AG09319 (cell line): ENCODE measurements around the gene ARPC2.

ENCODE experiments used
- DNase-seq: peaks from one replicate; pipeline ENCODE4 v3.0.0-alpha.2; 2010; ENCODE audit warnings: low read depth; ENCODE audit errors: extremely low read depth
- CTCF ChIP-seq: IDR thresholded peaks from 2 replicates; pipeline ENCODE4 v1.5.1; 2011; ENCODE audit warnings: low read depth, mild to moderate bottlenecking, inconsistent platforms, low read length, moderate library complexity

Gene ARPC2

GRCh38 chr2:218228366-218229090 is 11.5 kb downstream of the ARPC2 start:
- no peak for TF ChIP-seq CTCF
- no peak for DNase-seq

- no peak for TF ChIP-seq CTCF
- peak; percentile 37 for DNase-seq
These were observed 12.2 kb downstream of the ARPC2 start for GRCh38 chr2:218229239-218229638.

GRCh38 chr2:218229851-218230250 is 12.9 kb downstream of the ARPC2 start:
- TF ChIP-seq CTCF, result no peak
- no peak for DNase-seq

- TF ChIP-seq CTCF, result no peak; the same call in 1 of the 2 replicates
- DNase-seq, result no peak
These were observed 13.9 kb downstream of the ARPC2 start for GRCh38 chr2:218230882-218231281.

GRCh38 chr2:218233543-218233942 is 16.6 kb downstream of the ARPC2 start:
- DNase-seq, result no peak
- TF ChIP-seq CTCF, result no peak

- TF ChIP-seq CTCF, result no peak
- DNase-seq, result no peak
These were observed 17.5 kb downstream of the ARPC2 start for GRCh38 chr2:218234521-218234920.

- TF ChIP-seq CTCF, result no peak
These were observed 18.0 kb downstream of the ARPC2 start for GRCh38 chr2:218235017-218235416.

More at GRCh38 chr2:218235017-218235416, 18.0 kb downstream of the ARPC2 start:
- no peak for DNase-seq
